ENCODE measurements around the gene FAM209A.
"Not testable (repeated sequence)": the region's sequence is repeated elsewhere in the genome, so short reads cannot be mapped to it uniquely, and the experiment has no call there.

Gene FAM209A

DNA sequence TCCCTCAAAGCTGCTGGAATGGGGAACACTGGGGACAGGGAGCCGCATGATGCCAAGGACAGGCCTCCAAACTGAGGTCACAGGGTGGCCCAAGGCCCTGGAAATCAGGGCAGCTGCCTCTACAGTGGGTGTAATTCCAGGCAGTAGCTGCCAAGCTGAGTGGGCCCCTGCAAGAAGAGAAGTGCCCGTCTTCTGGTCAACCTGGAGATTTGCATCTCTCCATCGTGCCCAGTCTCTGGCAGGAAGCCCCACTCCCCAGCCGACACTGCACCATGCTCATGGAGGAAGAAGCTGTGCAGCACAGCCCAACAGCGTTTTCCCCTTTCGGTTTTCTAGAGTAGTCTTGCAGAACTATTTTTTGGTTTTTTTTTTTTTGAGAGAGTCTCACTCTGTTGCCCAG, 2.2 kb upstream of the FAM209A start:
- no peaks in the 10 kb centered on the region for H3K27me3 ChIP-seq (replicated peaks; ENCODE audit: control insufficient read depth, insufficient read depth, low read length)
- TF ChIP-seq, protein P1, sequence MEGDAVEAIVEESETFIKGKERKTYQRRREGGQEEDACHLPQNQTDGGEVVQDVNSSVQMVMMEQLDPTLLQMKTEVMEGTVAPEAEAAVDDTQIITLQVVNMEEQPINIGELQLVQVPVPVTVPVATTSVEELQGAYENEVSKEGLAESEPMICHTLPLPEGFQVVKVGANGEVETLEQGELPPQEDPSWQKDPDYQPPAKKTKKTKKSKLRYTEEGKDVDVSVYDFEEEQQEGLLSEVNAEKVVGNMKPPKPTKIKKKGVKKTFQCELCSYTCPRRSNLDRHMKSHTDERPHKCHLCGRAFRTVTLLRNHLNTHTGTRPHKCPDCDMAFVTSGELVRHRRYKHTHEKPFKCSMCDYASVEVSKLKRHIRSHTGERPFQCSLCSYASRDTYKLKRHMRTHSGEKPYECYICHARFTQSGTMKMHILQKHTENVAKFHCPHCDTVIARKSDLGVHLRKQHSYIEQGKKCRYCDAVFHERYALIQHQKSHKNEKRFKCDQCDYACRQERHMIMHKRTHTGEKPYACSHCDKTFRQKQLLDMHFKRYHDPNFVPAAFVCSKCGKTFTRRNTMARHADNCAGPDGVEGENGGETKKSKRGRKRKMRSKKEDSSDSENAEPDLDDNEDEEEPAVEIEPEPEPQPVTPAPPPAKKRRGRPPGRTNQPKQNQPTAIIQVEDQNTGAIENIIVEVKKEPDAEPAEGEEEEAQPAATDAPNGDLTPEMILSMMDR (IDR thresholded peaks at IDR 0.05; ENCODE audit: insufficient read depth, low read length, poor library complexity, severe bottlenecking) = no peak
- no peak for DNase-seq (ENCODE audit: extremely low read depth, insufficient read length)
- H3K36me3 ChIP-seq (ENCODE audit: control insufficient read depth, insufficient read depth, low read length) = peaks cover 18% of the 10 kb centered on the region
- no peak overlapping the region for H3K4me3 ChIP-seq (replicated peaks; ENCODE audit: low read depth, low read length)

- Histone ChIP-seq H3K36me3 (ENCODE audit: control insufficient read depth, insufficient read depth, low read length) (no peaks in the 10 kb centered on the region), H3K4me3 (replicated peaks; ENCODE audit: low read depth, low read length) (no peak overlapping the region), H3K27me3 (replicated peaks; ENCODE audit: control insufficient read depth, insufficient read depth, low read length) (no peaks in the 10 kb centered on the region)
- TF ChIP-seq, protein P1 (IDR thresholded peaks at IDR 0.05; ENCODE audit: insufficient read depth, low read length, poor library complexity, severe bottlenecking) = no peak
- DNase-seq (ENCODE audit: extremely low read depth, insufficient read length) = no peak
Observed at GRCh38 chr20:56527521-56527920, 3.0 kb downstream of the FAM209A start.

- H3K27me3 ChIP-seq (replicated peaks; ENCODE audit: control insufficient read depth, insufficient read depth, low read length); H3K4me3 ChIP-seq (replicated peaks; ENCODE audit: low read depth, low read length); H3K36me3 ChIP-seq (ENCODE audit: control insufficient read depth, insufficient read depth, low read length); DNase-seq (ENCODE audit: extremely low read depth, insufficient read length): not testable (repeated sequence)
Observed at GRCh38 chr20:56532946-56533345, 8.4 kb downstream of the FAM209A start, which contains the start of gene FAM209B. Gene FAM209B, plus strand, starts transcription at chr20:56533246. Its CDS starts 96 bp downstream, at chr20:56533342.

DNA sequence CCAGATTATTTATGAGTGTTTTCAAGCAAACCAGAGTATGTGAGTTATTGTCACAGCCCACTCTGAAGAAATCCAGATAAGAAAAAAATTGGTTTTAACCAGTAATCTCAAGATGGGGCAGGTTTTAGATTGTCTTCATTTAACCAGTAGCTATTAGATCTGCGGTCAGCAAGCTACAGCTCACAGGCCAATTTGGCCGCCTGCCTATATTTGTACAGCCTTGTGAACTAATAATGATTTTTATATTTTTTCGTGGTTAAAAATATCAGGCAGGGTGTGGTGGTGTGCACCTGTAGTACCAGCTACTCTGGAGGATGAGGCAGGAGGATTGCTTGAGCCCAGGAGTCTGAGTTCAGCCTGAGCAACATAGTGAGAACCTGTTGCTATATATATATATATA, 13.5 kb downstream of the FAM209A start:
- H3K36me3 ChIP-seq (ENCODE audit: control insufficient read depth, insufficient read depth, low read length) = no peaks in the 10 kb centered on the region
- H3K4me3 ChIP-seq (replicated peaks; ENCODE audit: low read depth, low read length) = no peak overlapping the region
- H3K27me3 ChIP-seq (replicated peaks; ENCODE audit: control insufficient read depth, insufficient read depth, low read length) = no peaks in the 10 kb centered on the region
- no peak for DNase-seq (ENCODE audit: extremely low read depth, insufficient read length)
- TF ChIP-seq, protein P1 (IDR thresholded peaks at IDR 0.05; ENCODE audit: insufficient read depth, low read length, poor library complexity, severe bottlenecking) = no peak

DNA sequence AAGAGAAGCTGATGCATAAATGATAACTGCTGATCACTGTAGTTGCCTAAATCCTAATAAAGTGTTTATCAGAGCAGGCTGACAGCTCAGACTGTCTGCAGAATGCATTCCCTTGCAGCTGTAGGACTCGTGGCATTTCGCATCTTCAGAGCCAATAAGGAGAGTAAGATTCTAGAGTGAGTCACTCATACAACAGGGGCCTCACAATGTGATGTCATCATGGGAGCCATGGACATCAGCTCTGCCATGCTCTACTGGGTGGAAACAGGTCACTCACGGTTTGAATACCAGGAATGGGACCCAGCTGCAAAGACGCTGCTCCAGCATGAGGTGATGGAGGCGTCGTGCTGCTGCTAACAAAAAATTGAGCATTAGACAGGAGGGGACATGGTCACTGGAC, 15.9 kb downstream of the FAM209A start:
- no peaks in the 10 kb centered on the region for H3K36me3 ChIP-seq (ENCODE audit: control insufficient read depth, insufficient read depth, low read length)
- TF ChIP-seq, protein P1 (IDR thresholded peaks at IDR 0.05; ENCODE audit: insufficient read depth, low read length, poor library complexity, severe bottlenecking) = no peak
- H3K27me3 ChIP-seq (replicated peaks; ENCODE audit: control insufficient read depth, insufficient read depth, low read length) = no peaks in the 10 kb centered on the region
- DNase-seq (ENCODE audit: extremely low read depth, insufficient read length) = no peak
- H3K4me3 ChIP-seq (replicated peaks; ENCODE audit: low read depth, low read length) = no peak overlapping the region

DNA sequence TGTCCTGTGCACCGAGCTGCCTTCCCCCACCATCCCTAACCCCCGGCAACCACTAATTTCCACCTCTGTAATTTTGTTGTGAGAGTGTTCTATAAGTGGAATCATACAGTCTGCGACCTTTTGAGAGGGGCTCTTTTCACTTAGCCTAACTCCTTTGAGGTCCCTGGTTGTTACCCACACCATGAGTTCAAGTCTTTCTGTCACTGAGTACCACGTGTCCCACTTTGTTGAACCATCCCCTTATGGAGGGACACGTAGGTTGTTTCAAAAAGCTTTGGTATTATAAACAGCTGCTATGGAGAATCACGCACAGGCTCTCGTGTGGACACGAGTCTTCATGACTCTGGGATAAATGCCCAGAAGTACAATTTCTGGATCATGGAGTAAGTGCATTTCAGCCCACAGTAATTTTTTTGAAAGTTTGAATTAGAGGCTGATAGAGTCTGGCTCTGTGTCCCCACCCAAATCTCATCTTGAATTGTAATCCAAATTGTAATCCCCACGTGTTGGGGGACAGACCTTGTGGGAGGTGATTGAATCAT, 18.0 kb downstream of the FAM209A start:
- no peak for DNase-seq (ENCODE audit: extremely low read depth, insufficient read length)
- TF ChIP-seq, protein P1 (IDR thresholded peaks at IDR 0.05; ENCODE audit: insufficient read depth, low read length, poor library complexity, severe bottlenecking) = no peak
- H3K27me3 ChIP-seq (replicated peaks; ENCODE audit: control insufficient read depth, insufficient read depth, low read length) = no peaks in the 10 kb centered on the region
- H3K4me3 ChIP-seq (replicated peaks; ENCODE audit: low read depth, low read length) = no peak overlapping the region
- no peaks in the 10 kb centered on the region for H3K36me3 ChIP-seq (ENCODE audit: control insufficient read depth, insufficient read depth, low read length)
